ENCODE measurements around the gene C19orf67.

DNA sequence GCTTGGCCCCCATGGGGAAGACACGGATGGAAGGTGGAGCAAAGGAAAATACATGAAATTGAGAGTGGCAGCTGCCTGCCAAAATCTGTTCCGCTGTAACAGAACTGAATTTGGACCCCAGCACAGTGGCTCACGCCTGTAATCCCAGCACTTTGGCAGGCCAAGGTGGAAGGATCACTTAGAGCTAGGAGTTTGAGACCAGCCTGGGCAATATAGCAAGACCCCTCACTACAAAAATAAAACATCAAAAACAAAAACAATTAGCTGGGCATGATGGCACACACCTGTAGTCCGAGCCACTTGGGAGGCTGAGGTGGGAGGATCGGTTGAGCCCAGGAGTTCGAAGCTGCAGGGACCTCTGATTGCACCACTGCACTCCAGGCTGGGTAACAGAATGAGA is 33.1 kb downstream of the C19orf67 start:
- TF ChIP-seq, protein P1, sequence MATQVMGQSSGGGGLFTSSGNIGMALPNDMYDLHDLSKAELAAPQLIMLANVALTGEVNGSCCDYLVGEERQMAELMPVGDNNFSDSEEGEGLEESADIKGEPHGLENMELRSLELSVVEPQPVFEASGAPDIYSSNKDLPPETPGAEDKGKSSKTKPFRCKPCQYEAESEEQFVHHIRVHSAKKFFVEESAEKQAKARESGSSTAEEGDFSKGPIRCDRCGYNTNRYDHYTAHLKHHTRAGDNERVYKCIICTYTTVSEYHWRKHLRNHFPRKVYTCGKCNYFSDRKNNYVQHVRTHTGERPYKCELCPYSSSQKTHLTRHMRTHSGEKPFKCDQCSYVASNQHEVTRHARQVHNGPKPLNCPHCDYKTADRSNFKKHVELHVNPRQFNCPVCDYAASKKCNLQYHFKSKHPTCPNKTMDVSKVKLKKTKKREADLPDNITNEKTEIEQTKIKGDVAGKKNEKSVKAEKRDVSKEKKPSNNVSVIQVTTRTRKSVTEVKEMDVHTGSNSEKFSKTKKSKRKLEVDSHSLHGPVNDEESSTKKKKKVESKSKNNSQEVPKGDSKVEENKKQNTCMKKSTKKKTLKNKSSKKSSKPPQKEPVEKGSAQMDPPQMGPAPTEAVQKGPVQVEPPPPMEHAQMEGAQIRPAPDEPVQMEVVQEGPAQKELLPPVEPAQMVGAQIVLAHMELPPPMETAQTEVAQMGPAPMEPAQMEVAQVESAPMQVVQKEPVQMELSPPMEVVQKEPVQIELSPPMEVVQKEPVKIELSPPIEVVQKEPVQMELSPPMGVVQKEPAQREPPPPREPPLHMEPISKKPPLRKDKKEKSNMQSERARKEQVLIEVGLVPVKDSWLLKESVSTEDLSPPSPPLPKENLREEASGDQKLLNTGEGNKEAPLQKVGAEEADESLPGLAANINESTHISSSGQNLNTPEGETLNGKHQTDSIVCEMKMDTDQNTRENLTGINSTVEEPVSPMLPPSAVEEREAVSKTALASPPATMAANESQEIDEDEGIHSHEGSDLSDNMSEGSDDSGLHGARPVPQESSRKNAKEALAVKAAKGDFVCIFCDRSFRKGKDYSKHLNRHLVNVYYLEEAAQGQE (IDR thresholded peaks at IDR 0.05; ENCODE audit: insufficient read depth in 1 of 2, low read depth in 2 of 2, low read length in 1 of 2), result no peak
- TF ChIP-seq, protein P2, sequence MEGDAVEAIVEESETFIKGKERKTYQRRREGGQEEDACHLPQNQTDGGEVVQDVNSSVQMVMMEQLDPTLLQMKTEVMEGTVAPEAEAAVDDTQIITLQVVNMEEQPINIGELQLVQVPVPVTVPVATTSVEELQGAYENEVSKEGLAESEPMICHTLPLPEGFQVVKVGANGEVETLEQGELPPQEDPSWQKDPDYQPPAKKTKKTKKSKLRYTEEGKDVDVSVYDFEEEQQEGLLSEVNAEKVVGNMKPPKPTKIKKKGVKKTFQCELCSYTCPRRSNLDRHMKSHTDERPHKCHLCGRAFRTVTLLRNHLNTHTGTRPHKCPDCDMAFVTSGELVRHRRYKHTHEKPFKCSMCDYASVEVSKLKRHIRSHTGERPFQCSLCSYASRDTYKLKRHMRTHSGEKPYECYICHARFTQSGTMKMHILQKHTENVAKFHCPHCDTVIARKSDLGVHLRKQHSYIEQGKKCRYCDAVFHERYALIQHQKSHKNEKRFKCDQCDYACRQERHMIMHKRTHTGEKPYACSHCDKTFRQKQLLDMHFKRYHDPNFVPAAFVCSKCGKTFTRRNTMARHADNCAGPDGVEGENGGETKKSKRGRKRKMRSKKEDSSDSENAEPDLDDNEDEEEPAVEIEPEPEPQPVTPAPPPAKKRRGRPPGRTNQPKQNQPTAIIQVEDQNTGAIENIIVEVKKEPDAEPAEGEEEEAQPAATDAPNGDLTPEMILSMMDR (IDR thresholded peaks at IDR 0.05), result no peak
- TF ChIP-seq POLR2AphosphoS5 (IDR thresholded peaks at IDR 0.05; ENCODE audit: low read depth, low read length), result no peak

All from Panc1 (cell line).